ENCODE results near the gene PRSS33.

The PRSS33 gene

GRCh38 chr16:2817340-2818271 lies 30.2 kb upstream of the PRSS33 start:
- H3K27ac Mint-ChIP-seq, result peak overlapping the region; percentile 76
- intact Hi-C loops (cut with micrococcal nuclease), result loop anchor here (5.0 kb wide), 1 partner anchor 40 kb away; the partner anchor contains the start of gene ELOB
- H3K4me3 Mint-ChIP-seq, result peak overlapping the region; percentile 63
- H3K36me3 Mint-ChIP-seq (ENCODE audit: low read depth), result no peaks in the 10 kb centered on the region
- H3K27me3 Mint-ChIP-seq, result peaks cover 9% of the 10 kb centered on the region
- no peaks in the 10 kb centered on the region for H3K9me3 Mint-ChIP-seq
- H3K4me1 Mint-ChIP-seq (ENCODE audit: low read depth), result peaks cover 37% of the 10 kb centered on the region

DNA sequence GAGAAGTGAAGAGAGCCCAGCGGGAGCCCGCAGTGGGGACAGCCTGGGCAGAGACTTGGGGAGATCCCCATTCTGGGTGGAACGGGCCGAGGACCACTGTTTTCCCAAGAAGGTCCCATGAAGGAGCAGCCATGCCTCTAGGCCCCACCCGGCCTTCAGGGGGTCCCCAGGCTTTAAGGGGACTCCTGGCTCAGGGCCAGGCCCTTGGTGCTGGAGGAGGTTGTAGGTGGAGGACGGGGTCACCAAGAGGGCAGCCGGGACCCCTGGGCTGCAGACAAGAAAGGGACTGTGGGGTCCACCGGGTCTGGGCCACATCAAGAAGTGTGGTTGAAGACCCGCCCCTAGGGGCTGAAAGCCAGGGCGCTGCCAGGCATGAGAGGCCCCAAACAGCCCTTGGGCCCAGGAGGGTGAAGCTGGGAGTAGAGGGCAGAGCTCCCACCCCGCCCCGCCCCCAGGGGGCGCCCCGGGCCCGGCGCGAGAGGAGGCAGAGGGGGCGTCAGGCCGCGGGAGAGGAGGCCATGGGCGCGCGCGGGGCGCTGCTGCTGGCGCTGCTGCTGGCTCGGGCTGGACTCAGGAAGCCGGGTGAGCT lies 29.5 kb upstream of the PRSS33 start, which contains the start of gene PRSS21:
TSS of gene PRSS21 (plus strand) at position 487 of the 589 bp plus-strand sequence. CDS start at position 519, 32 bp downstream.
- intact Hi-C loops (cut with micrococcal nuclease), result loop anchor here (5.0 kb wide), 1 partner anchor 40 kb away; the partner anchor contains the start of gene ELOB
- Mint-ChIP-seq H3K9me3 (no peaks in the 10 kb centered on the region), H3K4me3 (peak within 1 kb of the TSS; percentile 63), H3K4me1 (ENCODE audit: low read depth) (peaks cover 40% of the 10 kb centered on the region), H3K27me3 (peaks cover 7% of the 10 kb centered on the region), H3K27ac (peak within 1 kb of the TSS; percentile 76), H3K36me3 (ENCODE audit: low read depth) (no peaks in the 10 kb centered on the region)

DNA sequence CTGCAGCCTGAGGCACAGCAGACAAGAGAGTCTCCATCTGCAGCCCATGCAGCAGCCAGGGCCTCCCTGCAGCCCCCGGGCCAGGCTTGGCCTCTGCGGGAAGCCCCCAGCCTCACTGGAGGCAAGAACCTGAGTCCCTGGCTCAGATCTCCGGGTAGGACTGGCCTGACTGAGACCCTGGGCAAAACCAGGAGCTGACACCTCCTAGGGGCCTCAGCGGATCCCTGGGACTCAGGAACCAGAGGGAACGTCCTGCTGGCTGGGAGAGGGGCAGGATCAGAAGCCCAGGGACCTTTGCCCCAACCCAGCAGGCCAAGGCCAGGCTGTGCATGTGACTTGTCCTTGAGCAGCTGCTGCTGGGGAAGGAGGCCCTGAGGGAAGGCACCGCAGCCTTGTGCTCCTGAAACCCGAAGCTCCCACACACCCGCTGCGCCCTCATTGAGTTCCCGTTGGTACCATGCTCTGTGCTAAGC lies 28.0 kb upstream of the PRSS33 start:
- intact Hi-C loops (cut with micrococcal nuclease), result loop anchor here (5.0 kb wide), 1 partner anchor 38 kb away; the partner anchor contains the start of gene ELOB
- peaks cover 47% of the 10 kb centered on the region for H3K4me1 Mint-ChIP-seq (ENCODE audit: low read depth)
- H3K27ac Mint-ChIP-seq, result peak overlapping the region; percentile 31
- no peak overlapping the region for H3K4me3 Mint-ChIP-seq
- H3K36me3 Mint-ChIP-seq (ENCODE audit: low read depth), result no peaks in the 10 kb centered on the region
- no peaks in the 10 kb centered on the region for H3K9me3 Mint-ChIP-seq
- H3K27me3 Mint-ChIP-seq, result peaks cover 13% of the 10 kb centered on the region

- Mint-ChIP-seq H3K4me1 (ENCODE audit: low read depth) (peaks cover 47% of the 10 kb centered on the region), H3K4me3 (no peak overlapping the region), H3K27me3 (peaks cover 18% of the 10 kb centered on the region), H3K9me3 (no peaks in the 10 kb centered on the region), H3K36me3 (ENCODE audit: low read depth) (no peaks in the 10 kb centered on the region), H3K27ac (peak overlapping the region; percentile 31)
- intact Hi-C loops (cut with micrococcal nuclease), result loop anchor here (5.0 kb wide), 1 partner anchor 37 kb away; the partner anchor contains the start of gene ELOB
Measured at GRCh38 chr16:2814551-2815298, 27.4 kb upstream of the PRSS33 start.

DNA sequence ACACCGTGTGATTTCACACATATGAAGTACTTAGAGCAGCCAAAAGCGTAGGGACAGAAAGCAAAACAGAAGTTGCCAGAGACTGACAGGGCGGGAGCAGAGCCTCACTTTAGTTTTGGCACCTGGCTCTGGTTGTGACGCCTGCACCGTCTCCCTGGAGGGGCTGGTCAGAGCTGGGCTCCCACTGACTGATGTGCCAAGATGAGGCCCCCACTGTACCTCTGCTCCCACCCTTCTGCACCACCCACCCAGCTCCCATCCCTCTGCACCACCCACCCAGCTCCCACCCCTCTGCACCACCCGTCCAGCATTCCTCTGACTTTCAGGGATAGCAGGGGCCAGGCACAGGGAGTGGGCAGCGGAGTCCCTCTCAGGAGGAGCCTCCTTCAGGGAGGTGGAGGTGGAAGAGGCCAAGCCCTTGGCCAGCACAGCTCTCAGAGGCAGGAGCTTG lies 26.4 kb upstream of the PRSS33 start:
- H3K4me3 Mint-ChIP-seq, result no peak overlapping the region
- H3K27me3 Mint-ChIP-seq, result peaks cover 24% of the 10 kb centered on the region
- H3K4me1 Mint-ChIP-seq (ENCODE audit: low read depth), result peaks cover 41% of the 10 kb centered on the region
- H3K27ac Mint-ChIP-seq, result no peak overlapping the region
- intact Hi-C loops (cut with micrococcal nuclease), result no loop called here
- no peaks in the 10 kb centered on the region for H3K36me3 Mint-ChIP-seq (ENCODE audit: low read depth)
- H3K9me3 Mint-ChIP-seq, result no peaks in the 10 kb centered on the region

DNA sequence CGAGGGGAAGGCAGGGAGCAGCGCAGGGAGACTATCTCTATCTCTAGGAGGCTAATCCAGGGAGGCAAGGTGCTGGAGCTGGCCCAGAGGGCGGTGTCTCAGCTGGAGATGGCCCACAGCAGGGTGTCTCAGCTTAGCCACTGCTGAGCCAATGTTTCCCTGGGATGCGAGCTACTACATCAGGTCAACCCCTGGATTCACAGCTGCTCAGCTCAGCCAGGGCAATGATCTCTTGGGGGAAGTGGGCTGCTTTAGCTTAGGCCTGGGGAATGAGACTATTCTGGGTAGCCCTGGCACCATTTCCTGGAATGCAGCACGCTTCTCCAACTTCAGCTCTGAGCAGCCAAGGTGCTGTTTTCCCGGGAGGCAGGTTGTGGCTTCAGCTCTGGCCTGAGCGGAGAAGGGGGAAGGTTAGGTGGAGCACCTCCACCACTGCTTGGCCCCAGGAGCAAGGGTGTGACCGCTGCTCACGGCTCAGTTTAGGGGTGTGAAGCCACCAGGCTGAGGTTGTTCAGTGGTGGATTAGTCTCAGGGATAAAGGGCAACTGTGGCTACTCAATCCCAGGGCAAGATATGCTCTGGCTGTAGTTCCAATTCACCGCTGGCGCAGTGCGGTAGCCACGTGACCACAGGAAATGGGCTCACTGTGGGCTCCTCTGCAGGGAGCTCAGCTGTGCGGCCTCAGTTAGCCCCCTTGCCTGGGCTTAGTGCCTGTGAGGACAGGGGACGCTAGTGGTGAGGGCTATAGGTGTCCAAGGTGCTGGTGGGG lies 24.5 kb upstream of the PRSS33 start:
- H3K36me3 Mint-ChIP-seq (ENCODE audit: low read depth), result no peaks in the 10 kb centered on the region
- no peak overlapping the region for H3K4me3 Mint-ChIP-seq
- H3K27me3 Mint-ChIP-seq, result peaks cover 37% of the 10 kb centered on the region
- H3K4me1 Mint-ChIP-seq (ENCODE audit: low read depth), result peaks cover 27% of the 10 kb centered on the region
- H3K9me3 Mint-ChIP-seq, result no peaks in the 10 kb centered on the region
- H3K27ac Mint-ChIP-seq, result peak overlapping the region; percentile 25
- intact Hi-C loops (cut with micrococcal nuclease), result no loop called here

DNA sequence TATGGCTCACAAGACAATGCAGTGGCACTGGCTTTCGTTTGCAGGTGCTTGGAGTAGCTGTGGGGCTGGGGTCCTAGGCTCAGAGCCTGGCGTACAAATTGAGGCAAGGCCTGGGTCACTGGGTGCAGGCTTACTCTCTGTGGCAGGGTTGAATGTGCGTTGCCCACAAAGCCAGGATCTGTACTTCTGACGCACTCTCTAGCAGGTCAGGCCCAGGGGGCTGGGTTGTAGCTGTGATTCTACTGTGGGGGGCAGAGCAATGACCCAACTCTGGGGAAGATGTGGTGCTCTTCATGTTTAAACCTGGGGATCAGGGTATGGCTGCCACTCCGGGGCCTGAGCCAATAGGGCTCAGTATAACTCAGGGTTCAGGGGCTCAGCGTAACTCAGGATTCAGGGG lies 23.3 kb upstream of the PRSS33 start:
- H3K9me3 Mint-ChIP-seq, result no peaks in the 10 kb centered on the region
- H3K27me3 Mint-ChIP-seq, result peaks cover 42% of the 10 kb centered on the region
- H3K36me3 Mint-ChIP-seq (ENCODE audit: low read depth), result no peaks in the 10 kb centered on the region
- H3K4me1 Mint-ChIP-seq (ENCODE audit: low read depth), result peaks cover 15% of the 10 kb centered on the region
- intact Hi-C loops (cut with micrococcal nuclease), result no loop called here
- H3K4me3 Mint-ChIP-seq, result no peak overlapping the region
- H3K27ac Mint-ChIP-seq, result no peak overlapping the region

DNA sequence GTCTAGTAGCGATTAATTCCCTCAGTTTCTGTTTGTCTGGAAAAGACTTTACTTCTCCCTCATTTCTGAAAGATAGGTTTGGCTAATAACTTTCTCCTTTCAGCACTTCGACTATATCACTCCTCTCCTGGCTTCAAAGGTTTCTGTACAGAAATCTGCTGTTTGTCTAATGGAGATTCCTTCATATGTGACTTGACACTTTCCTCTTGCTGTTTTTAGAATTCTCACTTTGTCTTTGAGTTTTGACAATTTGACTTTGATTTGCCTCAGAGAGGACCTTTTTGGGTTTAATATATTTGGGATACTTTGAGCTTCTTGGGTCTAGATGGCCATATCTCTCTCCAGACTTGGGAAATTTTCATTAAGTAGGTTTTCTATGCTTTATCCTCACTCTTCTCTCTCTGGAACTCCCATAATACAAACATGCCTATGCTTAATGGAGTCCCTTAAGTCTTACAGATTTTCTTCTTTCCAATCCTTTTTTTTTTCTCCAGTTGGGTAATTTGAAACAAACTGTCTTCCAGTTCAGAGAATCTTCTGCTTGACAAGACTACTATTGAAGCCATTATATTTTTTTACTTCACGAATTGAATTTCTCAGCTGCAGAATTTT lies 21.9 kb upstream of the PRSS33 start:
- intact Hi-C loops (cut with micrococcal nuclease), result no loop called here
- peaks cover 47% of the 10 kb centered on the region for H3K27me3 Mint-ChIP-seq
- no peak overlapping the region for H3K27ac Mint-ChIP-seq
- no peak overlapping the region for H3K4me3 Mint-ChIP-seq
- H3K36me3 Mint-ChIP-seq (ENCODE audit: low read depth), result no peaks in the 10 kb centered on the region
- H3K9me3 Mint-ChIP-seq, result peaks cover 5% of the 10 kb centered on the region
- peaks cover 10% of the 10 kb centered on the region for H3K4me1 Mint-ChIP-seq (ENCODE audit: low read depth)

DNA sequence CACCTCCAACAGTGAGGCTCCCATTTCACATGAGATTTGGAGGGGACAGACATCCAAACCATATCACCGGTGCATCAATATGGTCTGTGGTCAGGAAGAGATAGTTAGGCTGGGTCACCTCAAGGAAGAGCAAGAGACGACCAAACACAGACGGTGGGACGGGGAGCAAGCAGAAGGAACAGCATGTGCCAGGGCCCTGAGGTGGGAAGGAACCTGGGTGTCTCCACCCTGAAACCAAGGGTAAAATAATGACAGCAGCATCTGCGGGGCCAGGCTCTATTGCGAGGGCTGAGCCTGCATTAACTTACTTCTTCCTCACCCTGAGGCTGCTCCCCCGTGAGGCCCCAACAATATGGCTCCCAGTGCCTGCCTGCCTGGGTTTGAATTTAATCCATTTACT lies 20.8 kb upstream of the PRSS33 start:
- peaks cover 12% of the 10 kb centered on the region for H3K4me1 Mint-ChIP-seq (ENCODE audit: low read depth)
- no peak overlapping the region for H3K27ac Mint-ChIP-seq
- H3K4me3 Mint-ChIP-seq, result no peak overlapping the region
- H3K36me3 Mint-ChIP-seq (ENCODE audit: low read depth), result no peaks in the 10 kb centered on the region
- intact Hi-C loops (cut with micrococcal nuclease), result no loop called here
- peaks cover 52% of the 10 kb centered on the region for H3K27me3 Mint-ChIP-seq
- peaks cover 15% of the 10 kb centered on the region for H3K9me3 Mint-ChIP-seq

- H3K36me3 Mint-ChIP-seq (ENCODE audit: low read depth), result no peaks in the 10 kb centered on the region
- no peak overlapping the region for H3K27ac Mint-ChIP-seq
- intact Hi-C loops (cut with micrococcal nuclease), result no loop called here
- H3K27me3 Mint-ChIP-seq, result peaks cover 49% of the 10 kb centered on the region
- peaks cover 17% of the 10 kb centered on the region for H3K9me3 Mint-ChIP-seq
- H3K4me3 Mint-ChIP-seq, result no peak overlapping the region
- H3K4me1 Mint-ChIP-seq (ENCODE audit: low read depth), result peaks cover 7% of the 10 kb centered on the region
Measured at GRCh38 chr16:2806286-2806685, 18.9 kb upstream of the PRSS33 start.

GRCh38 chr16:2804728-2805127 lies 17.4 kb upstream of the PRSS33 start:
- Mint-ChIP-seq H3K9me3 (peaks cover 17% of the 10 kb centered on the region), H3K36me3 (ENCODE audit: low read depth) (no peaks in the 10 kb centered on the region), H3K4me1 (ENCODE audit: low read depth) (peaks cover 10% of the 10 kb centered on the region), H3K27me3 (peaks cover 39% of the 10 kb centered on the region), H3K4me3 (no peak overlapping the region), H3K27ac (no peak overlapping the region)
- intact Hi-C loops (cut with micrococcal nuclease), result no loop called here

GRCh38 chr16:2803545-2804195 lies 16.3 kb upstream of the PRSS33 start:
- Mint-ChIP-seq H3K4me1 (ENCODE audit: low read depth) (peaks cover 17% of the 10 kb centered on the region), H3K4me3 (no peak overlapping the region), H3K27ac (no peak overlapping the region), H3K36me3 (ENCODE audit: low read depth) (no peaks in the 10 kb centered on the region), H3K27me3 (peaks cover 30% of the 10 kb centered on the region), H3K9me3 (peaks cover 17% of the 10 kb centered on the region)
- intact Hi-C loops (cut with micrococcal nuclease), result no loop called here
